H9 (cell line): Measurements from ENCODE around the gene RTP1. TPM values are rescaled to one million over a fixed set of nuclear protein-coding genes. Genes with fewer than 3 reads are reported as not detected.

Experiments
- DNase-seq: peaks from one replicate; pipeline ENCODE4 v3.0.0-alpha.2; 2017
- H2AFZ ChIP-seq: one replicate; pipeline ENCODE4 v1.6.1; 2013; ENCODE audit warnings: mild to moderate bottlenecking, low read length, control low read depth, moderate library complexity
- H2AK5ac ChIP-seq: 2 replicates; pipeline ENCODE4 v1.6.1; 2013; ENCODE audit warnings: low read length, control low read depth, mixed read lengths; ENCODE audit not compliant: insufficient read length
- H2BK120ac ChIP-seq: one replicate; pipeline ENCODE4 v1.6.1; 2013; ENCODE audit warnings: low read depth, mild to moderate bottlenecking, low read length, control low read depth, inconsistent platforms; ENCODE audit not compliant: poor library complexity, severe bottlenecking
- H2BK12ac ChIP-seq: 2 replicates; pipeline ENCODE4 v1.6.1; 2013; ENCODE audit warnings: low read length, control low read depth, mixed read lengths, low read depth; ENCODE audit not compliant: insufficient read length
- H2BK15ac ChIP-seq: 2 replicates; pipeline ENCODE4 v1.6.1; 2013; ENCODE audit warnings: low read depth, low read length, control low read depth
- H2BK20ac ChIP-seq: one replicate; pipeline ENCODE4 v1.6.1; 2013; ENCODE audit warnings: low read depth, mild to moderate bottlenecking, low read length, control low read depth, inconsistent platforms; ENCODE audit not compliant: poor library complexity, severe bottlenecking
- H2BK5ac ChIP-seq: 2 replicates; pipeline ENCODE4 v1.6.1; 2013; ENCODE audit warnings: low read length, control low read depth, mixed read lengths; ENCODE audit not compliant: insufficient read length
- H3K14ac ChIP-seq: 2 replicates; pipeline ENCODE4 v1.6.1; 2013; ENCODE audit warnings: low read length, control low read depth; ENCODE audit not compliant: insufficient read depth
- H3K18ac ChIP-seq: 2 replicates; pipeline ENCODE4 v1.6.1; 2013; ENCODE audit warnings: low read depth, mild to moderate bottlenecking, mixed read lengths, low read length, control low read depth; ENCODE audit not compliant: insufficient read length
- H3K23ac ChIP-seq: 2 replicates; pipeline ENCODE4 v1.6.1; 2013; ENCODE audit warnings: low read length, control low read depth, mixed read lengths, low read depth; ENCODE audit not compliant: insufficient read length
- H3K23me2 ChIP-seq: 2 replicates; pipeline ENCODE4 v1.6.1; 2013; ENCODE audit warnings: low read depth, mild to moderate bottlenecking, mixed read lengths, low read length, control low read depth; ENCODE audit not compliant: insufficient read length, poor library complexity, severe bottlenecking
- H3K27ac ChIP-seq: 2 replicates; pipeline ENCODE4 v1.5.1; 2013; ENCODE audit warnings: low read length, control low read depth, mixed read lengths, low read depth; ENCODE audit not compliant: insufficient read length
- H3K27me3 ChIP-seq: 2 replicates; pipeline ENCODE4 v1.6.1; 2013; ENCODE audit warnings: low read length, control low read depth, inconsistent platforms; ENCODE audit not compliant: insufficient read depth
- H3K4ac ChIP-seq: 2 replicates; pipeline ENCODE4 v1.6.1; 2013; ENCODE audit warnings: low read depth, mild to moderate bottlenecking, control low read depth, inconsistent platforms, low read length, moderate library complexity
- H3K4me1 ChIP-seq: 2 replicates; pipeline ENCODE4 v1.6.1; 2013; ENCODE audit warnings: low read length, control low read depth, inconsistent platforms; ENCODE audit not compliant: insufficient read depth
- H3K4me2 ChIP-seq: 2 replicates; pipeline ENCODE4 v1.6.1; 2013; ENCODE audit warnings: low read length, control low read depth, mixed read lengths; ENCODE audit not compliant: insufficient read length, insufficient read depth
- H3K56ac ChIP-seq: 2 replicates; pipeline ENCODE4 v1.6.1; 2013; ENCODE audit warnings: low read depth, mild to moderate bottlenecking, mixed read lengths, low read length, control low read depth; ENCODE audit not compliant: insufficient read length
- H3K79me1 ChIP-seq: 2 replicates; pipeline ENCODE4 v1.6.1; 2013; ENCODE audit warnings: low read depth, mild to moderate bottlenecking, moderate library complexity, low read length, control low read depth, inconsistent platforms; ENCODE audit not compliant: insufficient read depth, poor library complexity, severe bottlenecking
- H3K79me2 ChIP-seq: 2 replicates; pipeline ENCODE4 v1.6.1; 2013; ENCODE audit warnings: low read length, control low read depth, inconsistent platforms; ENCODE audit not compliant: insufficient read depth
- H3K9ac ChIP-seq: 2 replicates; pipeline ENCODE4 v1.6.1; 2013; ENCODE audit warnings: low read length, control low read depth, mixed read lengths; ENCODE audit not compliant: insufficient read length; ENCODE audit errors: extremely low read depth
- H3K9me3 ChIP-seq: one replicate; pipeline ENCODE4 v1.6.1; 2013; ENCODE audit warnings: low read depth, low read length, inconsistent platforms; ENCODE audit not compliant: control insufficient read depth
- H3T11ph ChIP-seq: one replicate; pipeline ENCODE4 v1.6.1; 2013; ENCODE audit warnings: mild to moderate bottlenecking, low read length, control low read depth, inconsistent platforms
- H4K20me1 ChIP-seq: one replicate; pipeline ENCODE4 v1.6.1; 2013; ENCODE audit not compliant: control insufficient read depth, insufficient read length, insufficient read depth
- H4K5ac ChIP-seq: 2 replicates; pipeline ENCODE4 v1.6.1; 2013; ENCODE audit warnings: low read depth, mild to moderate bottlenecking, mixed read lengths, low read length, control low read depth; ENCODE audit not compliant: insufficient read length
- H4K8ac ChIP-seq: replicated peaks from 2 replicates; pipeline ENCODE4 v1.6.1; 2013; ENCODE audit warnings: low read length, control low read depth, mixed read lengths, low read depth; ENCODE audit not compliant: insufficient read length
- H4K91ac ChIP-seq: 2 replicates; pipeline ENCODE4 v1.6.1; 2013; ENCODE audit warnings: low read depth, mild to moderate bottlenecking, moderate library complexity, mixed read lengths, low read length, control low read depth; ENCODE audit not compliant: insufficient read length
- H3K27ac Mint-ChIP-seq, 3 experiments: 2 replicates in 2 of 3; 3 replicates in 1 of 3; pipeline ENCODE4 v1.8.0; 2020 to 2021; ENCODE audit warnings: mixed read lengths in 3 of 3, mild to moderate bottlenecking in 1 of 3, moderate library complexity in 1 of 3
- H3K27me3 Mint-ChIP-seq: 2 replicates; pipeline ENCODE4 v1.8.0; 2021; ENCODE audit warnings: low read depth, mild to moderate bottlenecking, moderate library complexity, mixed read lengths
- H3K36me3 Mint-ChIP-seq, 3 experiments: 2 replicates in 2 of 3; 3 replicates in 1 of 3; pipeline ENCODE4 v1.8.0; 2020 to 2021; ENCODE audit warnings: low read depth in 3 of 3, mixed read lengths in 3 of 3; ENCODE audit not compliant: insufficient read depth in 1 of 3
- H3K4me1 Mint-ChIP-seq, 2 experiments: 2 replicates each; pipeline ENCODE4 v1.8.0; 2020; ENCODE audit warnings: mixed read lengths in 2 of 2
- H3K4me3 Mint-ChIP-seq, 2 experiments: 2 replicates in 1 of 2; 3 replicates in 1 of 2; pipeline ENCODE4 v1.8.0; 2020 to 2021; ENCODE audit warnings: mild to moderate bottlenecking in 2 of 2, mixed read lengths in 2 of 2, moderate library complexity in 1 of 2
- H3K9me3 Mint-ChIP-seq, 2 experiments: 2 replicates in 1 of 2; 3 replicates in 1 of 2; pipeline ENCODE4 v1.8.0; 2020; ENCODE audit warnings: mild to moderate bottlenecking in 2 of 2, mixed read lengths in 2 of 2, moderate library complexity in 1 of 2
- CTCF ChIP-seq: fragments of 200-600 bp; sonication (generic); conservative IDR thresholded peaks from 3 replicates; pipeline ENCODE4 v1.8.0; 2021; ENCODE audit warnings: antibody characterized with exemption, mild to moderate bottlenecking
- WGBS: extraction: QIAGEN DNeasy Blood & Tissue Kit; methylation state at CpG from one replicate; pipeline ENCODE4 v1.1.7; 2013; ENCODE audit warnings: missing lambda C conversion rate, low lambda C conversion rate, mixed read lengths; ENCODE audit not compliant: insufficient read length; ENCODE audit errors: extremely low coverage; 5-methylcytosine and 5-hydroxymethylcytosine counted together
- total RNA-seq: library from RNA; stranded (reverse); gene quantifications from 2 replicates; pipeline ENCODE4 v1.2.1, GENCODE V29; 2021

The RTP1 gene
- total RNA-seq, 1 experiment from 2014 or later: 6.6 TPM

GRCh38 chr3:187230011-187230410, 32.7 kb downstream of the RTP1 start:
- Histone ChIP-seq H3K27ac (no peak overlapping the region), H3K14ac (no peak overlapping the region), H2AFZ (no peak overlapping the region), H4K20me1 (no peaks in the 10 kb centered on the region), H3K23me2 (no peaks in the 10 kb centered on the region), H2AK5ac (no peak overlapping the region), H3K56ac (no peak overlapping the region), H3T11ph (no peak overlapping the region), H3K79me2 (no peaks in the 10 kb centered on the region), H2BK15ac (no peak overlapping the region), H2BK120ac (no peak overlapping the region), H2BK12ac (no peak overlapping the region), H3K27me3 (no peaks in the 10 kb centered on the region), H4K5ac (no peak overlapping the region), H3K4ac (no peak overlapping the region), H2BK5ac (no peak overlapping the region), H3K23ac (no peak overlapping the region), H2BK20ac (no peak overlapping the region), H4K8ac (no peak overlapping the region), H3K9me3 (no peaks in the 10 kb centered on the region), H3K79me1 (no peaks in the 10 kb centered on the region), H4K91ac (no peak overlapping the region), H3K9ac (no peak overlapping the region), H3K18ac (no peak overlapping the region), H3K4me2 (no peak overlapping the region), H3K4me1 (no peaks in the 10 kb centered on the region)
- WGBS: no CpG with 5 or more reads among the region's 1 CpG
- H3K27ac Mint-ChIP-seq: no peak overlapping the region
- H3K9me3 Mint-ChIP-seq: no peaks in the 10 kb centered on the region; a peak in 1 of 5 replicates
- H3K4me1 Mint-ChIP-seq: no peaks in the 10 kb centered on the region
- H3K36me3 Mint-ChIP-seq: no peaks in the 10 kb centered on the region
- H3K4me3 Mint-ChIP-seq: no peak overlapping the region
- peaks cover 7% of the 10 kb centered on the region for H3K27me3 Mint-ChIP-seq
- no peak for TF ChIP-seq CTCF
- no peak for DNase-seq
